HG02938 (cell line): Measurements from ENCODE around the gene ALS2CL.

ENCODE experiments used
- ATAC-seq: cut with Tn5 transposase; IDR thresholded peaks from one replicate; pipeline ENCODE4 v1.9.1; 2021; ENCODE audit warnings: mild to moderate bottlenecking, moderate library complexity; ENCODE audit not compliant: unreplicated experiment

The ALS2CL gene

DNA sequence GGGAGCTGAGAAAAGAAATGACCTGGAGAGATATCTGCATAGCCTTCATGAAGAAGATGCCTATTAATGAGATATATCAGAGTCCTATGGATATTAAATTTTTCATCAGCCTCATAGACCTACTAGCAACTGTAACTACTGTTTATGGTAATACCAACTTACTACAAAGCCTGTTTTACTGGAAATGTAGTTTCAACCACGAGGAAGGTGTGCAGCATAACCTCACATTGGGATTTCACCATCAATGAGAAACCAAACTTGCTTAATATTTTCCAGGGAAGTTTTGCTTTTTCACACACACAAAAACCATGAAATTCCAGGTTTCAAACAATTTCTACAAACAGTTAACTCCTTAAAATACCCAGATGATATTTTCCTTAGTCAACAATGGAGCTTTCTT is 49.8 kb downstream of the ALS2CL start:
- no peak for ATAC-seq

- no peak for ATAC-seq
Observed at GRCh38 chr3:46642971-46643370, 50.5 kb downstream of the ALS2CL start.

DNA sequence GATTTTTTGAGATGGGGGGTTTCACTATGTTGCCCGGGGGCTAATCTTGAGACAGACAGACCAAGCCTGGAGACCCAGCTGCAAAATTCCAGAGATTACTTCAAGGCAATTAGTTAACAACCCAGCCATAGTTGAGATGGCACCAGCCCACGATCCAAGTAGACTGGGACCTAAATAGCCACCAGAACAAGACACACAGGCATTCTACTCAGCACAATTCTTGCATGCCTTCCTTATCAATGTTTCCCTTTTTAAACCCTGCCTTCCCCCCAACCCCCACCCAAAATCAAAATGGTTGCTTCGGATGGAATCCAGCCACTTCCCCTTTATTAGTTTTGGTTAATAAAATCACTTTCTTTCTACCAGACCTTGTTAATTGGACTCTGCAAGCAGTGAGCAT is 52.6 kb downstream of the ALS2CL start:
- ATAC-seq, result no peak

DNA sequence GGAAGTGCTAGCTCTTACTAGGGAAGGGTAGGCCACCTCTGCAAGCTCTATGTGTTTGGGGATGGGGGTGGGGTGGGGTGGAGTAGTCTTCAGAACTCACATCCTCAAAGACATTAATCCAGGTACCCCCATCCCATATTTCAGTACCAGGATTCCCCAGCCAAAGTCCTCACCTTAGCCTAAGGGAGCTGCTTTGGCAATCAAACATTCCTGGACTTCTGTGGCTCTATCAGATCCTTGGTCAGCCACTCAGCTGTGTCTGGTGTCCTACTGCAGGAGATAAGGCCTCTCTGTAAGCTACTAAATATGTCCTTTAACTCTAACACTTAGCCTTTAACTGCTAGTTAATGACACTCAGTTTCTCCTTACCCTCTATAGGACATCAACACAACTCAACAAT is 54.3 kb downstream of the ALS2CL start:
- ATAC-seq, result no peak

DNA sequence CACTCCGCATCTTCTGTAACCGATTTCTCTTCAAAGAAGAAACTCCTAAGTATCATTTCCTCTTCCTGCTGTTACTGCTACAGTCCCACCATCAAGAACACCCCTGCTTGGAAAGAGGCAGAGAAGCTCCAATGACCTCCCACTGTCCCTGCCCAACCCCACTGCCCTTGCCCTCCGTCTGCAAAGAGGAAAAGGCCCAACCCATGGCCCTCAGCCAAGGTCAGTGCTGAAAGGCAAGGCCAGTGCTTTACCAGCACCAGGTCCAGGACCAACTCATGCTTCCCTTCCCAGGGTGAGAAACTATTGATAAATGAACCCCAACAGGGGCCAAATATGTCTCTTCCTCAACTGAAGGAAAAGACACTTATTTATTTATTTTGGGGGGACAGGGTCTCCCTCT is 58.6 kb downstream of the ALS2CL start:
- ATAC-seq, result no peak

DNA sequence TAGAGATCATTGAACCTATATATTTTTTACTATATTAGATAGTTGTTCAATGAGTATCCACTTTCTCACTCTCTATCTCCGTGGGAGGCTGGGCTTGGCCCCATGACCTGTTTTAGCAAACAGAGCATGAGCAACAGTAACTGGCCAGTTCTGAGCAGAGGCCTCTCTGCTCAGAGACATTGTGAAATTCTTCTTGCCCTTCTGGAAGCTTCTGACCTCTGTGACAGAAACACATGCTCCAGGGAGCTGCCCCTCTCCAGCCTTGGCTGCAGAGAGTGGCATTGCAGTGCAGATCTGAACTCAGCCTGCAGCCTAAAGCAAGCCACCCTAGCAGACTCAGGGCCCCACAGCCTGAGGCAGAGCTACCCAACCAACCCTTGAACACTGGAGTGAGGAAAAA is 60.7 kb downstream of the ALS2CL start:
- no peak for ATAC-seq

DNA sequence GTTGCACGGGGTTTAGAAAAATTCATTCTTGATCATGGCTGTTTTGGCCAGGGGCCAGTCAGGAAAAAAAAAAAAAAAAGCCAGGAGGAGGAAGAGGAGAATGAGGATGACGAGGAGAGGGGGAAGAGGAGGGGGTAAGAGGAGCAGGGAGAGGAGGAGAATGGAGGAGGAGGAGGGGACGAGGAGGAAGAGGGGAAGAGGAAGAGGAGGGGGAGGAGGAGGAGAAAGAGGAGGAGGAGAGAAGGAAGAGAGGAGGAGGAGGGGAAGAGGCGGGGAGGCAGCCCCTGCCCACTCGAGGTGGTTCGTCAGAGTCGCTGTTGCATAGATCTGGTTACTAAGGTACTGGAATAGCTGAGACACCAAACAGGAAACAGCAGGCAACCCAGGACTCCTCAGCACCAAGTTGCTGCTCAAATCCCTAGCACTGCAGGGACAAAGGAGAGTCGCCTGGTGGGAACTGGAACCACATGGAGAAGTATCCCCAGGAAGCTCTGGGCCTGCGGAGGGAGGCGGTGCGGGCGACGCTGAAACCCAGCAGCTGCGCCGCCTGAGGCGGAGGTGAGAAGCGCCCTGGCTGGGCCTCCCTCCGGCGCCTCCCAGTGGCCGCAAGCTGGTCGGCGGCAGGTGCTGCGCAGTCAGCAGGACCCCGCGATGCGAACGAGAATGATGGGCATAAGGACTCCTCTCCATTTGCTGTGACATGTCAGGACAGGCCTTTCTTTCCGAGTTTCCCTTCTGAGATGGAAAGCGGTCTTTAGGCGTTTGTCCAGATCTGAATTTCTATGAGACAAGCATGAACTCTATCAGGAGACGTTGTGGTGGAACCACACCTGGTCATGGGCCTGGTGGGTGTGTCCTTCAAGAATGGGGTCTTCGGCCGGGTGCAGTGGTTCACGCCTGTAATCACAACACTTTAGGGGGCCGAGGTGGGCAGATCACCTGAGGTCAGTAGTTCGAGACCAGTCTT is 63.6 kb downstream of the ALS2CL start:
- ATAC-seq, result peak; percentile 52

- no peak for ATAC-seq
Observed at GRCh38 chr3:46628901-46629369, 64.5 kb downstream of the ALS2CL start.

DNA sequence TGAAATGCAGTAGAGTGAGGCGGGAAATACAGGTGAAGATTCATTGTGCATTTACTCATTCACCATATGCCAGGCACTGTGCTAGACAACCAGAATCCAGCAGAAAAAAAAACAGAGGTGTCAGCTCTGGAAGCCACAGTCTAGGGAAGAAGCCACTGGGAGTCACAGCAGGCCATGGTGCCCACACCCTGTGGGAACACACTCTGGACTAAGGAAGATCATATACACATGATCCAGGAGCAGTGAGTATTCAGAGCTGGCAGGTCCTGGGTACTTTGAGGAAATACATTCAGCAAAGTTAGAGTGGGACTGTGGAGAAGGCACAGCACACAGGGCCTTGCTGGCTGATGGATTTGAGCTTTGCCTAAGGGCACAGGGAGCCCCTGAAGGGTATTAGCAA is 66.4 kb downstream of the ALS2CL start:
- ATAC-seq, result no peak

- ATAC-seq, result no peak
Observed at GRCh38 chr3:46626039-46626438, 67.4 kb downstream of the ALS2CL start.

DNA sequence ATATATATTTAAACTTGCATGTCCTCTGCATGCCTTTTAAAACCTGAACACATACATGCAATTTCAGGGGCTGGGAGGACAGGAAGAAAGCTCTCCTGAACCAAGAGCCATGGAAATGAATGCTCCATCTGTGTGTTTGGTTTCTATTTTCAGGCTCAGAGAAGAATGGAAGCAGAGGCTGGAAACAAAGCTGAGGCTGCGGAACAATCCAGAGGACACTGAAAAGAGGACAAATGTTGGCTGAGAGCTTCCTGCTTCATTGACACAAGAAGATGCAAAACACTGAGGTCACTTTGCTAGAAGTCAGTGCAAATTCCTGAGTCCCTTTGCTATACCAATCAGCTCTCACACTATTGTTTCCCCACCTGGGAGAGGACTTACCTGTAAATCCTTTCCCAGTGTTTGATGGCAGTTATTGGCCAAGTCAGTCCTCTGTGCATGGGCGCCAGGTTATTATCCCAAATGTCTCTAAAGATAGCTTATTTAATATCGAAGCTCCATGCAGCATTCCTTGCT is 68.4 kb downstream of the ALS2CL start:
- ATAC-seq, result no peak

GRCh38 chr3:46624533-46624932 is 68.9 kb downstream of the ALS2CL start:
- no peak for ATAC-seq

- ATAC-seq, result no peak
Observed at GRCh38 chr3:46619845-46620778, 73.4 kb downstream of the ALS2CL start.
